Choroid plexus epithelial cell (primary cell): ENCODE measurements around the gene PITX3.
"Not testable (repeated sequence)": the region's sequence is repeated elsewhere in the genome, so short reads cannot be mapped to it uniquely, and the experiment has no call there.

Source experiments
- DNase-seq: peaks from one replicate; pipeline ENCODE4 v3.0.0-alpha.2; 2010; ENCODE audit warnings: low read depth
- H3K4me3 ChIP-seq: 2 replicates; pipeline ENCODE4 v1.5.1; 2011; ENCODE audit warnings: low read depth, mild to moderate bottlenecking, control low read depth, low read length, moderate library complexity
- TF ChIP-seq, protein P1 (sequence below): conservative IDR thresholded peaks from 2 replicates; pipeline ENCODE4 v1.5.1; 2011; ENCODE audit warnings: low read depth, mild to moderate bottlenecking, control low read depth, inconsistent platforms, low read length, moderate library complexity

The PITX3 gene

DNA sequence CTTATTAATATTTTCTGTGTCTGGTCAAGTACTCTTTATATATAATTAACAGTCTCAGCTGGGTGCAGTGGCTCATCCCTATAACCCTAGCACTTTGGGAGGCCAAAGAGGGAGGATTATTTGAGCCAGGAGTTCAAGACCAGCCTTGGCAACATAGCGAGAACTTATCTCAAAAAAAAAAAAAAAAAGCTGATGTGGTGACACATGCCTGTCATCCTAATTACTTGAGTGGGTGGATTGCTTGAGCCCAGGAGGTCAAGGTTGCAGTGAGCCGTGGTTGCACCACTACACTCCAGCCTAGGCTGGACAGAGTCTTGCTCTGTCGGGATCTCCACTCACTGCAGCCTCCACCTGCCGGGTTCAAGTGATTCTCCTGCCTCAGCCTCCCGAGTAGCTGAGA lies 21.9 kb downstream of the PITX3 start:
- no peak overlapping the region for H3K4me3 ChIP-seq
- TF ChIP-seq, protein P1, sequence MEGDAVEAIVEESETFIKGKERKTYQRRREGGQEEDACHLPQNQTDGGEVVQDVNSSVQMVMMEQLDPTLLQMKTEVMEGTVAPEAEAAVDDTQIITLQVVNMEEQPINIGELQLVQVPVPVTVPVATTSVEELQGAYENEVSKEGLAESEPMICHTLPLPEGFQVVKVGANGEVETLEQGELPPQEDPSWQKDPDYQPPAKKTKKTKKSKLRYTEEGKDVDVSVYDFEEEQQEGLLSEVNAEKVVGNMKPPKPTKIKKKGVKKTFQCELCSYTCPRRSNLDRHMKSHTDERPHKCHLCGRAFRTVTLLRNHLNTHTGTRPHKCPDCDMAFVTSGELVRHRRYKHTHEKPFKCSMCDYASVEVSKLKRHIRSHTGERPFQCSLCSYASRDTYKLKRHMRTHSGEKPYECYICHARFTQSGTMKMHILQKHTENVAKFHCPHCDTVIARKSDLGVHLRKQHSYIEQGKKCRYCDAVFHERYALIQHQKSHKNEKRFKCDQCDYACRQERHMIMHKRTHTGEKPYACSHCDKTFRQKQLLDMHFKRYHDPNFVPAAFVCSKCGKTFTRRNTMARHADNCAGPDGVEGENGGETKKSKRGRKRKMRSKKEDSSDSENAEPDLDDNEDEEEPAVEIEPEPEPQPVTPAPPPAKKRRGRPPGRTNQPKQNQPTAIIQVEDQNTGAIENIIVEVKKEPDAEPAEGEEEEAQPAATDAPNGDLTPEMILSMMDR, result no peak
- DNase-seq, result no peak

DNA sequence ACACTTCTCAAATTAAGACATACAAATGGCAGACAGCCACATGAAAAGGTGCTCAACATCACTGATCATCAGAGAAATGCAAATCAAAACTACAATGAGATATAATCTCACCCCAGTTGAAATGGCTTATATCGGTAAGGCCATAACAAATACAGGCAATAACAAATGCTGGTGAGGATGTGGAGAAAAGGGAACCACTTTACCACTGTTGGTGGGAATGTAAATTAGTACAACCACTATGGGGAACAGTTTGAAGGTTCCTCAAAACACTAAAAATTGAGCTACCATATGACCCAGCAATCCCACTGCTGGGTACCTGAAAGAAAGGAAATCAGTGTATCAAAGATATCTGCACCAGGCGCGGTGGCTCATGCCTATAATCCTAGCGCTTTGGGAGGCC lies 27.7 kb downstream of the PITX3 start:
- not testable (repeated sequence) for DNase-seq, H3K4me3 ChIP-seq

DNA sequence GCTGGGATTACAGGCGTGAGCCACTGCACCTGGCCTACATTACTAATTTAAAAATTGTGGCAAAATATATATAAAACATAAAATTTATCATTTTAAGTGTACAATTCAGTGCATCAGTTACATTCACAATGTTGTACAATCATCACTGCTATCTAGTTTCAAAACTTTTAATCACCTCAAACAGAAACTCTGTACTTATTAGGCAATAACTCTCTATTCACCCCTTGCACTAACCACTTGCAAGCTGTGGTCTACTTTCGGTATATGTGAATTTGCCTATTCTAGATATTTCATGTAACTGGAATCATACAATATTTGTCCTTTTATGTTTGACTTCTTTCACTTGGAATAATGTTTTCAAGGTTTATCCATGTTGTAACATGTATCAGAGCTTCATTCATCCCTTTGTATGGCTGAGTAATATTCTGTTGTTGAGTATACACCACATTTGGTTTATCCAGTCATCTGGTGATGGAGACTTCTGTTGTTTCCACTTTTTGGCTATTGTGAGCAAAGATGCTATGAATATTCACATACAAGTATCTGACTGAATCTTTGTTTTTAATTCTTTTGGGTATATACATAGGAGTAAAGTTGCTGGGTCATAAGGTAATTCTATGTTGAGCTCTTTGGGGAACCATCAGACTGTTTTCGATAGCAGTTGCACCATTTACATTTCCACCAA lies 29.6 kb downstream of the PITX3 start:
- TF ChIP-seq, protein P1, result no peak
- no peak overlapping the region for H3K4me3 ChIP-seq
- no peak for DNase-seq

DNA sequence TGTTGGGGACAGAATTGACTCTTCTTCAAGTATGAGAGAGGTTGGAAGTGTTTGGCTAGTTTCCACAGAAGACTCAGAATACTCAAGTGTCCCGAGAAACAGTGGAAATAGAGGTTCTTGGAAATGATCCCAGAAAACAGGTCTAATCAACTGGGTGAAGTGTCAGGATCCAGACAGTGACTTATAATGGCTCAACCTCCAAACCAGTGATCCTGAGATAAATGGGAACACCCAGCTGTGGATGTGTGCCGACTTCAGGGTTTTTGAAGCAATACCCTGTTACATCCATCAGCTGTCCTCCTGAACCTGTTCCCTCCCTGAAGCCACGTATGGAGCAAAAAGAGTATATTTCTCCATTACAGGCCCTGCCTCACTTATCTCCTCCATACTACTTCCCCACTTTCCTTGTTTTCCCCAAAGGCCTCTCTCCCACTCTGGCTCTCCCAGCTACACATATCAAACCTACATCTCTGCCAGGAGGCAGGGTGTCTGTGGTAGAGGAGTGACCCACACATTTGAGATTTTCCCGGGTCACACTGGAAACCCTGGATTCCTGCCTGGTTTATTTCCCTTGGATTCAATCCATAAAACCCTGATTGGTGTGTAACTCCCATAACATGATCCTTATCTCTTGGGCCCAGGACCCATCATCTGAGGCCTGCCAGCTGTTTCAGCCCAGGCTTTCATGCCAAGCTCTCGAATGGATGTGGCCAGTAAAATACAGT lies 32.8 kb downstream of the PITX3 start:
- DNase-seq, result peak; percentile 31

DNA sequence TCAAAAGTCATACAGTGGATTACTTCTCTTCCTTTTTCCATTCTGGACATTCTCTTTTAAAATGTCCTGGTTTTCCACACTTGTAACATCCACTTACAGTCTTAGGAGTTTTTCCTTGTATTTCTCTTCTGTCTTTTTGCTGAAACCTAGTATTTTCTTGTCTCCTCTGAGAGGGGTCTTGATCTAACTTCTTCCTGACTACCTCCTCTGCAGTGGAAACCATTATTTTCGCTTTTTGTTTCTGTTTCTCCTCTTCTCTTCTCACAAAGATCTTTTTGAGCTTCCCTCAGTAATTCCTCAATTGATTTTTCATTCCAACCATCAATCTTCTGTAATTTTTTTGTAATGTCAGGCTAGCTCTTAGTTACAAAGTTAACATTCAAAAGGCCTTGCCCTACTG lies 38.9 kb downstream of the PITX3 start:
- TF ChIP-seq, protein P1, result no peak
- H3K4me3 ChIP-seq, result no peak overlapping the region
- DNase-seq, result no peak

More for the DNA sequence above, 32.8 kb downstream of the PITX3 start:
- TF ChIP-seq, protein P1, result no peak
- no peak overlapping the region for H3K4me3 ChIP-seq

DNA sequence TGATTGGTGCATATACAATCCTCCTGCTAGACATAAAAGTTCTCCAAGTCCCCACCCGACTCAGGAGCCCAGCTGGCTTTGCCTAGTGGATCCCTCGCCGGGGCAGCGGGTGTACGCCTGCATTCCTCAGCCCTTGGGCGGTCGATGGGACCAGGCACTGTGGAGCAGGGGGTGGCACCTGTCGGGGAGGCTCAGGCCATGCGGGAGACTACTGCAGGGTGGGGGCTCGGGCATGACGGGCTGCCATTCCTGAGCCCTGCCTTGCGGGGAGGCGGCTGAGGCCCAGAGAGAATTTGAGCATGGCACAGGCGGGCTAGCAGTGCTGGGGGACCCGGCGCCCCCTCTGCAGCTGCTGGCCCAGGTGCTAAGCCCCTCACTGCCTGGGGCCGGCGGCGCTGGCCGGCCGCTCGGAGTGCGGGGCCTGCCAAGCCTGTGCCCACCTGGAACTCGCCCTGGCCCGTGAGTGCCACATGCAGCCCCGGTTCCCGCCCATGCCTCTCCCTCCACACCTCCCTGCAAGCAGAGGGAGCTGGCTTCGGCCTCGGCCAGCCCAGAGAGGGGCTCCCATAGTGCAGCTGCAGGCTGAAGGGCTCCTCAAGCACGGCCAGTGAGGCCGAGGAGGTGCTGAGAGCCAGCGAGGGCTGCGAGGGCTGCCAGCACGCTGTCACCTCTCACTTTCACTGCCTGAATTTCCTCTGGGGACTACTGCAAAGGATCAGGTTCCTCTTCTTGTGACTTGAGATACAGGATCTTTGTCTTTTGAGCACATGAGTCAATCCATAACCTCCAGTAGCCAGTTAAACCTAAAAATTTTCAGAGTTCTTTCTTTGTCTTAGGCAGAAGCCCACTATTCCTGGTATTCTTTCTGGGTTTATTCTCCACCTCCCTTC lies 40.3 kb downstream of the PITX3 start:
- no peak overlapping the region for H3K4me3 ChIP-seq
- TF ChIP-seq, protein P1, result no peak
- DNase-seq, result no peak

DNA sequence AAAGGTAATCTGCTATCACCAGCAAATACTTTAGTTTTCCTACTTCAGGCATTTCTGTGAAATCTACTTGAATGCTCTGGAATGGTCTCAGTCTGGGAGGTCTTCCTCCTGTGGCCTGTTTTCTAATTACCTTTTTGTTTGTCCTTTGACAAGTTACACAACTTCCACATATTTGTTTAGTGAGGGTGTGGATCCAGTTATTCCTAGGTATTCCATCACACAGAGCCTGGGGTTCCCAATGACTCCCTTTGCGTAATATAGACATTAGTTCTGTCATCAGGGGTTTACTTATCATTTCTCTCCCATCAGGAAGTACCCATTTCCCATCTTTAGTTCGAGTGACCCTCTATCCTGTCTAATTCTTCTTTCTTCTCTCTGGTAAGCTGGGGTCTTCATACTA lies 43.3 kb downstream of the PITX3 start:
- DNase-seq, result no peak
- TF ChIP-seq, protein P1, result no peak
- H3K4me3 ChIP-seq, result no peak overlapping the region
